Activated B cell treated with CpG ODN at 0.5 μM for 24 hours (primary cell): Measurements from ENCODE around the gene SYNGR1. TPM values are rescaled to one million over a fixed set of nuclear protein-coding genes. Genes with fewer than 3 reads are reported as not detected.
"Not testable (repeated sequence)": the region's sequence is repeated elsewhere in the genome, so short reads cannot be mapped to it uniquely, and the experiment has no call there.

Experiments
- ATAC-seq: fragments of 200-7000 bp; cut with Tn5 transposase; one replicate; pipeline ENCODE4 v1.10.0; 2021; ENCODE audit warnings: low read depth, mild to moderate bottlenecking, moderate library complexity
- CTCF ChIA-PET: fragments of 350-600 bp; sonication (Branson Sonifier 250); formaldehyde crosslinking; loops from one replicate; lab custom pipeline; 2021; ENCODE audit warnings: antibody characterized with exemption; lab: Charles Lee
- POLR2A ChIA-PET: fragments of 350-600 bp; sonication (Branson Sonifier 250); formaldehyde crosslinking; loops from one replicate; lab custom pipeline; 2021; ENCODE audit warnings: antibody characterized with exemption; lab: Charles Lee
- DNase-seq: peaks from one replicate; pipeline ENCODE4 v3.0.0; 2022
- H3K27ac Mint-ChIP-seq: one replicate; pipeline ENCODE4 v1.8.0; 2020; ENCODE audit warnings: mixed read lengths
- H3K27me3 Mint-ChIP-seq: one replicate; pipeline ENCODE4 v1.8.0; 2021; ENCODE audit warnings: mixed read lengths
- H3K36me3 Mint-ChIP-seq: one replicate; pipeline ENCODE4 v1.8.0; 2021; ENCODE audit warnings: low read depth, mixed read lengths
- H3K4me1 Mint-ChIP-seq: one replicate; pipeline ENCODE4 v1.8.0; 2021; ENCODE audit warnings: mixed read lengths
- H3K4me3 Mint-ChIP-seq: one replicate; pipeline ENCODE4 v1.8.0; 2020; ENCODE audit warnings: mild to moderate bottlenecking, mixed read lengths
- H3K9me3 Mint-ChIP-seq: one replicate; pipeline ENCODE4 v1.8.0; 2020; ENCODE audit warnings: mixed read lengths
- intact Hi-C: fragments of 100-400 bp; cut with micrococcal nuclease; formaldehyde crosslinking; loops from one replicate; pipeline ENCODE4 v1.15.1; 2024
- total RNA-seq: library from RNA; stranded (reverse); gene quantifications from 2 replicates; pipeline ENCODE4 v1.2.3, GENCODE V29; 2022
- TF ChIP-seq, protein P1 (sequence below): fragments of 200-600 bp; IDR thresholded peaks from one replicate; pipeline ENCODE4 v1.8.0; 2022; ENCODE audit warnings: antibody characterized with exemption, mild to moderate bottlenecking

SYNGR1 gene
- total RNA-seq, 1 donor from 2014 or later: 11.4 TPM

DNA sequence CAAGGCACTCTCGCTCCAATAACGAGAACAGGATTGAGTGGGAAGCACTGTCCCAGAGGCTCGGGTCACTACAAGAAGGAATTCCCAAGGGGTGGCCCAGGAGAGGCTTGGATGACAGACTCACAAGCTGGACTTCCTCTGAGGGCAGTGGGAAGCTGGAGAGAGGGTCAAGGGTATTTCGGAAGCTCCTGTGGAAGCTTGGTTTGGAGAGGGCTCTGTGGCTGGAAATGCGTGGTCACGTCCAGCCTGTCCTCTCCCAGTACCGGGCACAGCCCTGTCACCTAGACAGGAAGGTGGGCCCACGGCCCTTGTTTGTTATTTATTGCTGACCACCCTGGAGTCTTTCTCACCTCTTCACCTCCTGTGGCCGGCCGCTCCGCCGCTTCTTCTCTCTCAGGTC, 5.3 kb downstream of the SYNGR1 start:
- ChIA-PET CTCF (no interaction called here), POLR2A (no interaction called here)
- no peaks in the 10 kb centered on the region for H3K9me3 Mint-ChIP-seq
- intact Hi-C loops: no loop called here
- peaks cover 29% of the 10 kb centered on the region for H3K4me1 Mint-ChIP-seq
- TF ChIP-seq, protein P1, sequence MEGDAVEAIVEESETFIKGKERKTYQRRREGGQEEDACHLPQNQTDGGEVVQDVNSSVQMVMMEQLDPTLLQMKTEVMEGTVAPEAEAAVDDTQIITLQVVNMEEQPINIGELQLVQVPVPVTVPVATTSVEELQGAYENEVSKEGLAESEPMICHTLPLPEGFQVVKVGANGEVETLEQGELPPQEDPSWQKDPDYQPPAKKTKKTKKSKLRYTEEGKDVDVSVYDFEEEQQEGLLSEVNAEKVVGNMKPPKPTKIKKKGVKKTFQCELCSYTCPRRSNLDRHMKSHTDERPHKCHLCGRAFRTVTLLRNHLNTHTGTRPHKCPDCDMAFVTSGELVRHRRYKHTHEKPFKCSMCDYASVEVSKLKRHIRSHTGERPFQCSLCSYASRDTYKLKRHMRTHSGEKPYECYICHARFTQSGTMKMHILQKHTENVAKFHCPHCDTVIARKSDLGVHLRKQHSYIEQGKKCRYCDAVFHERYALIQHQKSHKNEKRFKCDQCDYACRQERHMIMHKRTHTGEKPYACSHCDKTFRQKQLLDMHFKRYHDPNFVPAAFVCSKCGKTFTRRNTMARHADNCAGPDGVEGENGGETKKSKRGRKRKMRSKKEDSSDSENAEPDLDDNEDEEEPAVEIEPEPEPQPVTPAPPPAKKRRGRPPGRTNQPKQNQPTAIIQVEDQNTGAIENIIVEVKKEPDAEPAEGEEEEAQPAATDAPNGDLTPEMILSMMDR: no peak
- H3K27ac Mint-ChIP-seq: no peak overlapping the region
- ATAC-seq (no peak), DNase-seq (no peak)
- H3K36me3 Mint-ChIP-seq: peaks cover 1% of the 10 kb centered on the region
- H3K4me3 Mint-ChIP-seq: no peak overlapping the region
- no peaks in the 10 kb centered on the region for H3K27me3 Mint-ChIP-seq

DNA sequence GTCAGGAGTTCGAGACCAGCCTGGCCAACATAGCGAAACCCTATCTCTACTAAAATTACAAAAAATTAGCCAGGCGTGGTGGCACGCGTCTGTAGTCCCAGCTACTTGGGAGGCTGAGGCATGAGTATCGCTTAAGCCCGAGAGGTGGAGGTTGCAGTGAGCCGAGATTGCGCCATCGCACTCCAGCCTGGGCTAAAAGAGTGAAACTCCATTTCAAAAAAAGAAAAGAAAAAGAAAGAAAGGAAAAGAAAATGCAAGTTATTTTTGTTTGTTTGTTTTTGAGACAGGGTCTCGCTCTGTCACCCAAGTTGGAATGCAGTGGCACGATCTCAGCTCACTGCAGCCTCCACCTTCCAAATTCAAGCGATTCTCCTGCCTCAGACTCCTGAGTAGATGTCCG, 6.0 kb downstream of the SYNGR1 start:
- intact Hi-C loops, CTCF ChIA-PET, DNase-seq, ATAC-seq, H3K27ac Mint-ChIP-seq, H3K9me3 Mint-ChIP-seq, H3K4me3 Mint-ChIP-seq, H3K36me3 Mint-ChIP-seq, H3K27me3 Mint-ChIP-seq, POLR2A ChIA-PET: not testable (repeated sequence)
- H3K4me1 Mint-ChIP-seq: peaks cover 30% of the 10 kb centered on the region

DNA sequence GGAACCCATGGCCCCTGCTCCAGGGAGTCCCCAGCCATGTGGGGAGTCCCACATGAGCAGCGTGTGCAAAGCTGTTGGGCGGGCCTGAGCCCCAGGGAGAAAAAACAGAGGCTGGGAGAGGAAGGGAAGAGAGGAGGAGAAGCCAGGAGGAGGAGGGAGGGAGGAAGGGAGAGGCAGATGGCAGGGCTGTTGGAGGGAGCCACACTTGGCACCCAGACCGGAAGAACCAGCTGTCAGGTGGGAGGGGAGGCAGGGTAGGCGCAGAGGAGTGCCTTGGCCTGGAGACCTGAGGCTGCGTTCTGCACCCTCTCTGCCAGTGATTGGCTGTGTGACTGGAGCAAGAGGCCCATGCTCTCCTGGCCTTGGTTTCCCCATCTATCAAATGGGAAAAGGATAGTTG, 6.7 kb downstream of the SYNGR1 start:
- H3K27ac Mint-ChIP-seq: no peak overlapping the region

DNA sequence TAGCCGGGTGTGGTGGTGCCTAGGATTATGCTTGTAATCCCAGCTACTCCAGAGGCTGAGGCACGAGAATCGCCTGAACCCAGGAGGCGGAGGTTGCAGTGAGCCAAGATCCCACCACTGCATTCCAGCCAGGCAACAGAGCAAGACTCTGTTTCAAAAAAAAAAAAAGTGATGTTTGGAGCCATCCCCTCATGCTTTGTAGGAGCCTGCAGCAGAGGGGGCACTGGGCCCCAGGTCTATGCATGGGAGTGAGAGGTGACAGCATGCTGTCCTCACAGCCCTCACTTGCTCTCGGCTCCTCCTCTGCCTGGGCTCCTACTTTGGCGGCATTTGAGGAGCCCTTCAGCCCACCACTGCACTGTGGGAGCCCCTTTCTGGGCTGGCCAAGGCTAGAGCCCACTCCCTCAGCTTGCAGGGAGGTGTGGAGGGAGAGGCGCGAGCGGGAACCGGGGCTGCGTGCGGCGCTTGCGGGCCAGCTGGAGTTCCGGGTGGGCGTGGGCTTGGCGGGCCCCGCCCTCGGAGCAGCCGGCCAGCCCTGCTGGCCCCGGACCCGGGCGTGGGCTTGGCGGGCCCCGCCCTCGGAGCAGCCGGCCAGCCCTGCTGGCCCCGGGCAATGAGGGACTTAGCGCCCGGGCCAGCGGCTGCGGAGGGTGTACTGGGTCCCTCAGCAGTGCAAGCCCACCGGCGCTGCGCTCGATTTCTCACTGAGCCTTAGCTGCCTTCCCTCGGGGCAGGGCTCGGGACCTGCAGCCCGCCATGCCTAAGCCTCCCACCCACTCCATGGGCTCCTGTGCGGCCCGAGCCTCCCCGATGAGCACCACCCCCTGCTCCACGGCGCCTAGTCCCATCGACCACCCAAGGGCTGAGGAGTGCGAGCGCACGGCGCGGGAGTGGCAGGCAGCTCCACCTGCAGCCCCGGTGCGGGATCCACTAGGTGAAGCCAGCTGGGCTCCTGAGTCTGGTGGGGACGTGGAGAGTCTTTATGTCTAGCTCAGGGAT, 7.6 kb downstream of the SYNGR1 start:
- H3K9me3 Mint-ChIP-seq, H3K27ac Mint-ChIP-seq, H3K4me3 Mint-ChIP-seq, DNase-seq, intact Hi-C loops, ATAC-seq, H3K27me3 Mint-ChIP-seq, POLR2A ChIA-PET, H3K36me3 Mint-ChIP-seq, CTCF ChIA-PET: not testable (repeated sequence)
- H3K4me1 Mint-ChIP-seq: peaks cover 16% of the 10 kb centered on the region

More for the DNA sequence above, 6.7 kb downstream of the SYNGR1 start:
- H3K4me3 Mint-ChIP-seq: no peak overlapping the region
- no peaks in the 10 kb centered on the region for H3K27me3 Mint-ChIP-seq
- H3K36me3 Mint-ChIP-seq: peaks cover 4% of the 10 kb centered on the region
- POLR2A ChIA-PET: no interaction called here
- H3K9me3 Mint-ChIP-seq: no peaks in the 10 kb centered on the region
- TF ChIP-seq, protein P1: no peak
- DNase-seq (no peak), ATAC-seq (no peak)
- H3K4me1 Mint-ChIP-seq: peaks cover 26% of the 10 kb centered on the region
- intact Hi-C loops: no loop called here
- CTCF ChIA-PET: no interaction called here

DNA sequence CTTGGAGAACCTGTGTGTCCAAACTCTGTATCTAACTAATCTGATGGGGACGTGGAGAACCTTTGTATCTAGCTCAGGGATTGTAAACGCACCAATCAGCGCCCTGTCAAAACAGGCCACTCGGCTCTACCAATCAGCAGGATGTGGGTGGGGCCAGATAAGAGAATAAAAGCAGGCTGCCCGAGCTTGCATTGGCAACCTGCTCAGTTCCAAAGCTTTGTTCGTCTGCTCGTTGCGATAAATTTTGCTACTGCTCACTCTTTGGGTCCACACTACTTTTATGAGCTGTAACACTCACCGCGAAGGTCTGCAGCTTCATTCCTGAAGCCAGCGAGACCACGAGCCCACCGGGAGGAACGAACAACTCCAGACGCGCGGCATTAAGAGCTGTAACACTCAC, 8.4 kb downstream of the SYNGR1 start:
- CTCF ChIA-PET: interaction anchor here (1.6 kb wide), 1 partner anchor 15 kb away, joined by 6 read pairs; no protein-coding TSS in a partner anchor
- DNase-seq, H3K27me3 Mint-ChIP-seq, ATAC-seq, H3K36me3 Mint-ChIP-seq, H3K4me3 Mint-ChIP-seq, H3K27ac Mint-ChIP-seq, H3K9me3 Mint-ChIP-seq, intact Hi-C loops, POLR2A ChIA-PET: not testable (repeated sequence)
- peaks cover 13% of the 10 kb centered on the region for H3K4me1 Mint-ChIP-seq

DNA sequence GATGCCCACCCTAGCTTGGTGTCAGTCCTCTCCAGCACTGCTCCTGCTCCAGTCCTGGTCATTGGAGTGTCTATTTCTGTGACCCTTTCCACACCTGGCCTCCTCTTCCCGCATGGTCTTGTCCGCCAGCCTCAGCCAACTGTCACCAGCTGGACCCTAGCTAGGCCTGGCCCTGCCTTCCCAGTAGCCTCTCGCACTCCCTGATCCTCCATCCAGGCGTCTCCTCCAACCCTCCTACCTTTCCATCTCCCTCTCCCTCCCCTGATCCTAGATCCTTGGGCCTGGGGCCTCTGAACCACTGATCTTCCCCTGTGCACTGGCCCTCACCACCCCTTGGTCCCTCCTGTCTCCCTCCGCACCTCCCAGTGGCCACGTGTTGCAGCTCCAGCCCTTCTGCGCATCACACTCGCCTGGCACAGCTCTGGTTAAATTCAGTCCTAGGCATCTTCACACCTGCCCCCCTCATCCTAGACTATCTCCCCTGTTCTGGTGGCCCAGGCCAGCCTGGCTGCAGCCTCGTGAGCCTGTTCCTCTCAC, 9.9 kb downstream of the SYNGR1 start:
- Mint-ChIP-seq H3K27ac (no peak overlapping the region), H3K4me1 (peaks cover 14% of the 10 kb centered on the region), H3K27me3 (no peaks in the 10 kb centered on the region), H3K4me3 (no peak overlapping the region), H3K9me3 (no peaks in the 10 kb centered on the region), H3K36me3 (peaks cover 4% of the 10 kb centered on the region)
- DNase-seq (no peak), ATAC-seq (no peak)
- POLR2A ChIA-PET: interaction anchor here (0.7 to 1.1 kb wide), 2 partner anchors 39 to 40 kb away, joined by 3 to 9 read pairs; partner anchors contain the start of gene RPL3
- CTCF ChIA-PET: interaction anchor here (1.6 kb wide), 1 partner anchor 16 kb away, joined by 6 read pairs; no protein-coding TSS in a partner anchor
- TF ChIP-seq, protein P1: no peak
- intact Hi-C loops: no loop called here
